Astrocyte (in vitro differentiated cells and primary cell): ENCODE measurements around the gene C1orf21. TPM values are rescaled to one million over a fixed set of nuclear protein-coding genes. Genes with fewer than 3 reads are reported as not detected.

ENCODE experiments used
- DNase-seq: peaks from one replicate; pipeline ENCODE4 v3.0.0-alpha.2; 2010; ENCODE audit warnings: low read depth
- FAIRE-seq: peaks from 2 replicates; lab custom pipeline; 2011; peaks lifted over from hg19 to GRCh38; lab: Jason Lieb, UNC
- H2AFZ ChIP-seq: 2 replicates; pipeline ENCODE4 v1.6.0; 2012; ENCODE audit warnings: low read depth, low read length, inconsistent platforms
- H3K27ac ChIP-seq: 2 replicates; pipeline ENCODE4 v1.5.1; 2011; ENCODE audit warnings: low read depth, low read length, inconsistent platforms
- H3K27me3 ChIP-seq: 2 replicates; pipeline ENCODE4 v1.6.0; 2011; ENCODE audit warnings: low read length, inconsistent platforms; ENCODE audit not compliant: insufficient read depth
- H3K36me3 ChIP-seq: 2 replicates; pipeline ENCODE4 v1.5.1; 2011; ENCODE audit warnings: low read length, inconsistent platforms; ENCODE audit not compliant: insufficient read depth
- H3K4me1 ChIP-seq: 2 replicates; pipeline ENCODE4 v1.5.1; 2011; ENCODE audit warnings: low read length, inconsistent platforms; ENCODE audit not compliant: insufficient read depth
- H3K4me2 ChIP-seq: 2 replicates; pipeline ENCODE4 v1.6.0; 2012; ENCODE audit warnings: low read length, inconsistent platforms
- H3K4me3 ChIP-seq: 2 replicates; pipeline ENCODE4 v1.5.1; 2011; ENCODE audit warnings: low read depth, mild to moderate bottlenecking, low read length, inconsistent platforms; ENCODE audit not compliant: insufficient read depth
- H3K79me2 ChIP-seq: 2 replicates; pipeline ENCODE4 v1.6.0; 2012; ENCODE audit warnings: mild to moderate bottlenecking, low read length, inconsistent platforms; ENCODE audit not compliant: insufficient read depth
- H3K9ac ChIP-seq: 2 replicates; pipeline ENCODE4 v1.6.0; 2012; ENCODE audit warnings: mild to moderate bottlenecking, low read length, inconsistent platforms
- H3K9me3 ChIP-seq: 2 replicates; pipeline ENCODE4 v1.5.1; 2012; ENCODE audit warnings: low read depth, mild to moderate bottlenecking, low read length, inconsistent platforms; ENCODE audit not compliant: insufficient read depth
- H4K20me1 ChIP-seq: 2 replicates; pipeline ENCODE4 v1.6.0; 2012; ENCODE audit warnings: low read length, inconsistent platforms; ENCODE audit not compliant: insufficient read depth
- H3K27ac Mint-ChIP-seq: one replicate; pipeline ENCODE4 v1.8.0; 2021; ENCODE audit warnings: mild to moderate bottlenecking, mixed read lengths; ENCODE audit not compliant: unreplicated experiment
- H3K27me3 Mint-ChIP-seq: one replicate; pipeline ENCODE4 v1.8.0; 2021; ENCODE audit warnings: low read depth, mixed read lengths; ENCODE audit not compliant: unreplicated experiment
- H3K36me3 Mint-ChIP-seq: one replicate; pipeline ENCODE4 v1.8.0; 2021; ENCODE audit warnings: low read depth, mixed read lengths; ENCODE audit not compliant: unreplicated experiment
- H3K4me1 Mint-ChIP-seq: one replicate; pipeline ENCODE4 v1.8.0; 2021; ENCODE audit warnings: low read depth, mixed read lengths; ENCODE audit not compliant: unreplicated experiment
- H3K4me3 Mint-ChIP-seq: one replicate; pipeline ENCODE4 v1.8.0; 2021; ENCODE audit warnings: mild to moderate bottlenecking, moderate library complexity, mixed read lengths; ENCODE audit not compliant: unreplicated experiment
- H3K9me3 Mint-ChIP-seq: one replicate; pipeline ENCODE4 v1.8.0; 2021; ENCODE audit warnings: mild to moderate bottlenecking, mixed read lengths; ENCODE audit not compliant: unreplicated experiment
- EZH2 ChIP-seq: IDR thresholded peaks from 2 replicates; pipeline ENCODE4 v1.6.1; 2012; ENCODE audit warnings: mild to moderate bottlenecking, low read length, inconsistent platforms; ENCODE audit not compliant: insufficient read depth
- total RNA-seq: library from RNA; stranded (reverse); gene quantifications from 2 replicates; pipeline ENCODE4 v1.2.1, GENCODE V29; 2021
- TF ChIP-seq, protein P1 (sequence below): IDR thresholded peaks from 2 replicates; pipeline ENCODE4 v1.5.1; 2011; ENCODE audit warnings: low read depth, mild to moderate bottlenecking, inconsistent platforms, low read length, moderate library complexity; ENCODE audit not compliant: insufficient read depth

Gene C1orf21
- total RNA-seq, 1 donor from 2014 or later, result 15.1 TPM

DNA sequence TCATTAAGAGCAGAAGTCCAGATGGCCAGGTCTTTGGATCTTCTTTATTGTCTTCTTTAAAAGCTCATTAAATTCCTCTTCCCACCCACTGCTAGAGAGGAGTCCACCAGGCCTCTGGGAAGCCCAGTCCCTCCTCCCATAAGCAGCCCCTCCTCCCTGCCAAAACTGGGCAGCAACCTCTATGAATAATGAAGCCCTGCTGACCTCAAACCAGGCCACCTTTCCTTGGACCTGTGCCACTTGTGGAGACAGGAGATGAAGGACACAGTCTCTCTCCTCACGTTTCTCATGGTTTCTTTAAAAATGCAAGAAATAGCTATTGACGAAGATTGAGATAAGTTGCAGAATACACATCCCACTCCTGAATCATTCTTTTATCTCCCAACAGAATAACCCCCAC lies 255.1 kb downstream of the C1orf21 start:
- no peak for FAIRE-seq
- TF ChIP-seq EZH2, result no peak
- TF ChIP-seq, protein P1, sequence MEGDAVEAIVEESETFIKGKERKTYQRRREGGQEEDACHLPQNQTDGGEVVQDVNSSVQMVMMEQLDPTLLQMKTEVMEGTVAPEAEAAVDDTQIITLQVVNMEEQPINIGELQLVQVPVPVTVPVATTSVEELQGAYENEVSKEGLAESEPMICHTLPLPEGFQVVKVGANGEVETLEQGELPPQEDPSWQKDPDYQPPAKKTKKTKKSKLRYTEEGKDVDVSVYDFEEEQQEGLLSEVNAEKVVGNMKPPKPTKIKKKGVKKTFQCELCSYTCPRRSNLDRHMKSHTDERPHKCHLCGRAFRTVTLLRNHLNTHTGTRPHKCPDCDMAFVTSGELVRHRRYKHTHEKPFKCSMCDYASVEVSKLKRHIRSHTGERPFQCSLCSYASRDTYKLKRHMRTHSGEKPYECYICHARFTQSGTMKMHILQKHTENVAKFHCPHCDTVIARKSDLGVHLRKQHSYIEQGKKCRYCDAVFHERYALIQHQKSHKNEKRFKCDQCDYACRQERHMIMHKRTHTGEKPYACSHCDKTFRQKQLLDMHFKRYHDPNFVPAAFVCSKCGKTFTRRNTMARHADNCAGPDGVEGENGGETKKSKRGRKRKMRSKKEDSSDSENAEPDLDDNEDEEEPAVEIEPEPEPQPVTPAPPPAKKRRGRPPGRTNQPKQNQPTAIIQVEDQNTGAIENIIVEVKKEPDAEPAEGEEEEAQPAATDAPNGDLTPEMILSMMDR, result no peak
- H4K20me1 ChIP-seq, result no peaks in the 10 kb centered on the region
- DNase-seq, result no peak
- no peaks in the 10 kb centered on the region for H3K79me2 ChIP-seq
- no peaks in the 10 kb centered on the region for H3K4me1 Mint-ChIP-seq
- no peak overlapping the region for H3K4me3 ChIP-seq
- H3K9me3 Mint-ChIP-seq, result no peaks in the 10 kb centered on the region
- H3K4me3 Mint-ChIP-seq, result no peak overlapping the region
- H3K4me2 ChIP-seq, result no peak overlapping the region
- no peak overlapping the region for H2AFZ ChIP-seq
- no peak overlapping the region for H3K27ac ChIP-seq
- no peak overlapping the region for H3K9ac ChIP-seq
- H3K27me3 Mint-ChIP-seq, result peaks cover 8% of the 10 kb centered on the region
- no peaks in the 10 kb centered on the region for H3K9me3 ChIP-seq
- no peak overlapping the region for H3K27ac Mint-ChIP-seq
- H3K36me3 ChIP-seq, result no peaks in the 10 kb centered on the region
- no peaks in the 10 kb centered on the region for H3K4me1 ChIP-seq
- H3K36me3 Mint-ChIP-seq, result no peaks in the 10 kb centered on the region
- H3K27me3 ChIP-seq, result no peaks in the 10 kb centered on the region

- Histone ChIP-seq H3K9ac (no peak overlapping the region), H4K20me1 (no peaks in the 10 kb centered on the region), H3K4me3 (no peak overlapping the region), H3K9me3 (no peaks in the 10 kb centered on the region), H2AFZ (no peak overlapping the region), H3K27me3 (no peaks in the 10 kb centered on the region), H3K36me3 (no peaks in the 10 kb centered on the region), H3K4me1 (no peaks in the 10 kb centered on the region), H3K79me2 (no peaks in the 10 kb centered on the region), H3K4me2 (no peak overlapping the region), H3K27ac (no peak overlapping the region)
- DNase-seq, result peak; percentile 46
- H3K27me3 Mint-ChIP-seq, result peaks cover 10% of the 10 kb centered on the region
- no peaks in the 10 kb centered on the region for H3K9me3 Mint-ChIP-seq
- no peak overlapping the region for H3K4me3 Mint-ChIP-seq
- peaks cover 2% of the 10 kb centered on the region for H3K36me3 Mint-ChIP-seq
- TF ChIP-seq, protein P1, result no peak
- TF ChIP-seq EZH2, result no peak
- FAIRE-seq, result no peak
- H3K27ac Mint-ChIP-seq, result no peak overlapping the region
- H3K4me1 Mint-ChIP-seq, result no peaks in the 10 kb centered on the region
These were observed 256.8 kb downstream of the C1orf21 start for GRCh38 chr1:184643661-184644060.

DNA sequence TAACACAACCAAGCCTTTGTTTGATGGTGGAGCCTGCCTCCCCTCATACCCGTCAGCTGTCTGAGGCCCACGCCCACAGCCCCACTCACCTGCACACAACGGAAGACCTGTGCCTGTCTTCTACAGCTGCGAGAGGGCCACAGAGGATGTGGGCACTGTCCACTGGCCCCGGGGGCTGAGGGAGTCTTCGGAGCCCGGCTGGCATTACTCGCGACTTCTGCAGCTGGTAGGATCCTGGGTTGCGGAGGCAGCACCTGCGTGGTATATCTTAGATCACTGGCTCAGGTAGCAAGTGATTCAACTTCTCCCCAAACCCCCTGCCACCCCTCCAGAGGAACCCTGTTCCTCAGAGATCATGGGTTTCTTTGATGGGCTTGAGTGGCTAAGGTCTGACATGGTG lies 257.9 kb downstream of the C1orf21 start:
- no peak overlapping the region for H3K9ac ChIP-seq
- no peak overlapping the region for H2AFZ ChIP-seq
- TF ChIP-seq EZH2, result no peak
- TF ChIP-seq, protein P1, result no peak
- H3K36me3 ChIP-seq, result no peaks in the 10 kb centered on the region
- H3K79me2 ChIP-seq, result no peaks in the 10 kb centered on the region
- no peaks in the 10 kb centered on the region for H3K4me1 ChIP-seq
- DNase-seq (no peak), FAIRE-seq (no peak)
- H3K27ac ChIP-seq, result no peak overlapping the region
- no peaks in the 10 kb centered on the region for H4K20me1 ChIP-seq
- H3K9me3 ChIP-seq, result no peaks in the 10 kb centered on the region
- Mint-ChIP-seq H3K4me1 (peaks cover 7% of the 10 kb centered on the region), H3K36me3 (peaks cover 5% of the 10 kb centered on the region), H3K27me3 (peaks cover 10% of the 10 kb centered on the region), H3K9me3 (no peaks in the 10 kb centered on the region), H3K27ac (no peak overlapping the region), H3K4me3 (no peak overlapping the region)
- H3K4me3 ChIP-seq, result no peak overlapping the region
- H3K27me3 ChIP-seq, result no peaks in the 10 kb centered on the region
- no peak overlapping the region for H3K4me2 ChIP-seq
